ENCODE measurements around the gene LRFN2. TPM values are rescaled to one million over a fixed set of nuclear protein-coding genes. Genes with fewer than 3 reads are reported as not detected.

The LRFN2 gene
- polyA plus RNA-seq, 3 donors, result not detected

GRCh38 chr6:40419946-40420728, 167.0 kb downstream of the LRFN2 start:
- H3K4me1 ChIP-seq (ENCODE audit: control insufficient read depth in 1 of 2, insufficient read depth in 2 of 2, low read length in 2 of 2), result no peaks in the 10 kb centered on the region
- no peak for DNase-seq
- Mint-ChIP-seq H3K9me3 (peaks cover 0 to 1% (median 0%) of the 10 kb centered on the region in 7 donors), H3K36me3 (no peaks in the 10 kb centered on the region), H3K4me3 (no peak overlapping the region), H3K27me3 (ENCODE audit: low read depth in 3 of 3) (peaks cover 3 to 6% (median 4%) of the 10 kb centered on the region in 3 donors), H3K4me1 (no peaks in the 10 kb centered on the region), H3K27ac (no peak overlapping the region)
- H3K9ac ChIP-seq (ENCODE audit: insufficient read depth, low read length, poor library complexity, severe bottlenecking), result no peak overlapping the region
- intact Hi-C loops (cut with micrococcal nuclease), result no loop called here
- no peaks in the 10 kb centered on the region for H3K79me2 ChIP-seq (ENCODE audit: insufficient read depth, low read length)
- no peak overlapping the region for H3K27ac ChIP-seq (ENCODE audit: low read depth in 1 of 2, low read length in 2 of 2)
- WGBS (ENCODE audit: insufficient coverage), result 81% methylated on average over 12 of the region's 17 CpGs
- H3K9me3 ChIP-seq (replicated peaks in 1 of 2; ENCODE audit: control insufficient read depth in 1 of 2, insufficient read depth in 1 of 2, low read length in 2 of 2), result no peaks in the 10 kb centered on the region
- H3K27me3 ChIP-seq (ENCODE audit: control insufficient read depth in 2 of 2, insufficient read depth in 2 of 2, low read length in 2 of 2), result no peaks in the 10 kb centered on the region
- no peak overlapping the region for H2AFZ ChIP-seq (ENCODE audit: insufficient read depth, low read depth, low read length, poor library complexity, severe bottlenecking)
- H3K36me3 ChIP-seq (replicated peaks in 1 of 2; ENCODE audit: control insufficient read depth in 1 of 2, insufficient read depth in 2 of 2, low read length in 2 of 2), result no peaks in the 10 kb centered on the region
- no peak for TF ChIP-seq CTCF (IDR thresholded peaks at IDR 0.05)
- H3K4me3 ChIP-seq (replicated peaks in 1 of 3; ENCODE audit: low read depth in 2 of 3, low read length in 3 of 3), result no peak overlapping the region
- H4K20me1 ChIP-seq (ENCODE audit: insufficient read depth, low read length), result no peaks in the 10 kb centered on the region
- no peak overlapping the region for H3K4me2 ChIP-seq (replicated peaks; ENCODE audit: extremely low read depth, low read length, poor library complexity, severe bottlenecking)

- TF ChIP-seq CTCF (IDR thresholded peaks at IDR 0.05), result no peak
- intact Hi-C loops (cut with micrococcal nuclease), result no loop called here
- H3K27ac Mint-ChIP-seq, result no peak overlapping the region
- no peaks in the 10 kb centered on the region for H3K36me3 Mint-ChIP-seq
- no peaks in the 10 kb centered on the region for H3K36me3 ChIP-seq (replicated peaks in 1 of 2; ENCODE audit: control insufficient read depth in 1 of 2, insufficient read depth in 2 of 2, low read length in 2 of 2)
- no peak overlapping the region for H2AFZ ChIP-seq (ENCODE audit: insufficient read depth, low read depth, low read length, poor library complexity, severe bottlenecking)
- H3K4me2 ChIP-seq (replicated peaks; ENCODE audit: extremely low read depth, low read length, poor library complexity, severe bottlenecking), result no peak overlapping the region
- no peaks in the 10 kb centered on the region for H3K79me2 ChIP-seq (ENCODE audit: insufficient read depth, low read length)
- peaks cover 0 to 1% (median 0%) of the 10 kb centered on the region in 7 donors for H3K9me3 Mint-ChIP-seq
- no peaks in the 10 kb centered on the region for H3K4me1 ChIP-seq (ENCODE audit: control insufficient read depth in 1 of 2, insufficient read depth in 2 of 2, low read length in 2 of 2)
- no peak for DNase-seq
- no peaks in the 10 kb centered on the region for H3K4me1 Mint-ChIP-seq
- no peaks in the 10 kb centered on the region for H3K27me3 ChIP-seq (ENCODE audit: control insufficient read depth in 2 of 2, insufficient read depth in 2 of 2, low read length in 2 of 2)
- H3K27me3 Mint-ChIP-seq (ENCODE audit: low read depth in 3 of 3), result peaks cover 3 to 4% (median 3%) of the 10 kb centered on the region in 3 donors
- no peaks in the 10 kb centered on the region for H3K9me3 ChIP-seq (replicated peaks in 1 of 2; ENCODE audit: control insufficient read depth in 1 of 2, insufficient read depth in 1 of 2, low read length in 2 of 2)
- no peak overlapping the region for H3K27ac ChIP-seq (ENCODE audit: low read depth in 1 of 2, low read length in 2 of 2)
- H3K4me3 Mint-ChIP-seq, result no peak overlapping the region
- H4K20me1 ChIP-seq (ENCODE audit: insufficient read depth, low read length), result no peaks in the 10 kb centered on the region
- no peak overlapping the region for H3K4me3 ChIP-seq (replicated peaks in 1 of 3; ENCODE audit: low read depth in 2 of 3, low read length in 3 of 3)
- H3K9ac ChIP-seq (ENCODE audit: insufficient read depth, low read length, poor library complexity, severe bottlenecking), result no peak overlapping the region
- WGBS (ENCODE audit: insufficient coverage), result 82% methylated on average over 1 of the region's 1 CpG
Observed at GRCh38 chr6:40419377-40419776, 167.8 kb downstream of the LRFN2 start.

Data from CD14-positive monocyte (primary cell).